Ascending aorta (tissue), 2 donors: Measurements from ENCODE around the gene TMEM204. TPM values are rescaled to one million over a fixed set of nuclear protein-coding genes. Genes with fewer than 3 reads are reported as not detected.

ENCODE experiments used
- DNase-seq, 2 donors: peaks; one replicate each; pipeline ENCODE4 v3.0.0-alpha.2; 2019; ENCODE audit warnings: low spot score in 2 of 2
- H3K27ac ChIP-seq, 2 donors: fragments of 200-600 bp; sonication (generic); one replicate each; pipeline ENCODE4 v1.5.1; 2016 to 2017; ENCODE audit warnings: mild to moderate bottlenecking in 1 of 2
- H3K27me3 ChIP-seq: fragments of 200-600 bp; sonication (generic); one replicate; pipeline ENCODE4 v1.5.1; 2017
- H3K36me3 ChIP-seq, 2 donors: fragments of 200-600 bp; sonication (generic); one replicate each; pipeline ENCODE4 v1.5.1; 2016
- H3K4me1 ChIP-seq, 2 donors: fragments of 200-600 bp; sonication (generic); one replicate each; pipeline ENCODE4 v1.5.1; 2016 to 2017; ENCODE audit warnings: mild to moderate bottlenecking in 1 of 2
- H3K4me3 ChIP-seq, 2 donors: fragments of 200-600 bp; sonication (generic); one replicate each; pipeline ENCODE4 v1.5.1; 2016 to 2017; ENCODE audit warnings: mild to moderate bottlenecking in 1 of 2
- H3K9me3 ChIP-seq, 2 donors: fragments of 200-600 bp; sonication (generic); one replicate each; pipeline ENCODE4 v1.5.1; 2016
- intact Hi-C: fragments of 100-400 bp; cut with DNase I; formaldehyde crosslinking; loops from one replicate; pipeline ENCODE4 v1.15.1; 2023
- total RNA-seq: library from RNA; depleted of rRNA; stranded (reverse); fragments of >200 nt; gene quantifications from one replicate; pipeline ENCODE4 v1.1.0, GENCODE V29; 2016
- TF ChIP-seq, protein P1 (sequence below), 3 experiments: fragments of 200-600 bp in 2 of 3; fragments of 450-650 bp in 1 of 3; sonication (generic) in 2 of 3; IDR thresholded peaks; one replicate each; pipeline ENCODE4 v1.5.1; 2016 to 2019; ENCODE audit warnings: antibody characterized with exemption in 3 of 3, mild to moderate bottlenecking in 1 of 3, moderate library complexity in 1 of 3

Gene TMEM204
- total RNA-seq, 1 donor from 2014 or later: 145 TPM

DNA sequence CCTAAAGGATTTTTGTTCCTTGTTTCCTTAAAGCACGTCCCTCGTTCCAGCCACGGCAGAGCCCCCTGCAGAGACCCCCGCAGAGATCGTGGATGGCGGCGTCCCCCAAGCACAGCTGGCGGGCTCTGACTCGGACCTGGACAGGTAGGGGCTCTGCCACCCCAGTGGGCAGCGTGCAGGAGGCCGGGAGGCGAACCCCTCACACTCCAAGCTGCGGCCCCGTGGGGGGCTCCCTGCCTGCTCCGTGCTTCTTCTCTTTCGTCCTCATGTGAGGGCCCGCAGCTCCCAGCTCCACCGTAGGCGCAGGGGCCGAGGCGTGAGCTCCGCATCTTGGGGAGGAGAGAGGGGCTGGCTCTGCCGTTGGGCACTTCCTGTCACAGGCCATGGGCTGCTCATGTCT, 31.8 kb upstream of the TMEM204 start:
- no peaks in the 10 kb centered on the region for H3K4me1 ChIP-seq
- intact Hi-C loops: no loop called here
- H3K4me3 ChIP-seq: no peak overlapping the region
- no peaks in the 10 kb centered on the region for H3K27me3 ChIP-seq
- no peak overlapping the region for H3K27ac ChIP-seq
- no peak for DNase-seq
- peaks cover 71 to 75% of the 10 kb centered on the region in 2 donors for H3K36me3 ChIP-seq
- TF ChIP-seq, protein P1, sequence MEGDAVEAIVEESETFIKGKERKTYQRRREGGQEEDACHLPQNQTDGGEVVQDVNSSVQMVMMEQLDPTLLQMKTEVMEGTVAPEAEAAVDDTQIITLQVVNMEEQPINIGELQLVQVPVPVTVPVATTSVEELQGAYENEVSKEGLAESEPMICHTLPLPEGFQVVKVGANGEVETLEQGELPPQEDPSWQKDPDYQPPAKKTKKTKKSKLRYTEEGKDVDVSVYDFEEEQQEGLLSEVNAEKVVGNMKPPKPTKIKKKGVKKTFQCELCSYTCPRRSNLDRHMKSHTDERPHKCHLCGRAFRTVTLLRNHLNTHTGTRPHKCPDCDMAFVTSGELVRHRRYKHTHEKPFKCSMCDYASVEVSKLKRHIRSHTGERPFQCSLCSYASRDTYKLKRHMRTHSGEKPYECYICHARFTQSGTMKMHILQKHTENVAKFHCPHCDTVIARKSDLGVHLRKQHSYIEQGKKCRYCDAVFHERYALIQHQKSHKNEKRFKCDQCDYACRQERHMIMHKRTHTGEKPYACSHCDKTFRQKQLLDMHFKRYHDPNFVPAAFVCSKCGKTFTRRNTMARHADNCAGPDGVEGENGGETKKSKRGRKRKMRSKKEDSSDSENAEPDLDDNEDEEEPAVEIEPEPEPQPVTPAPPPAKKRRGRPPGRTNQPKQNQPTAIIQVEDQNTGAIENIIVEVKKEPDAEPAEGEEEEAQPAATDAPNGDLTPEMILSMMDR (IDR thresholded peaks at IDR 0.05): no peak
- no peaks in the 10 kb centered on the region for H3K9me3 ChIP-seq

DNA sequence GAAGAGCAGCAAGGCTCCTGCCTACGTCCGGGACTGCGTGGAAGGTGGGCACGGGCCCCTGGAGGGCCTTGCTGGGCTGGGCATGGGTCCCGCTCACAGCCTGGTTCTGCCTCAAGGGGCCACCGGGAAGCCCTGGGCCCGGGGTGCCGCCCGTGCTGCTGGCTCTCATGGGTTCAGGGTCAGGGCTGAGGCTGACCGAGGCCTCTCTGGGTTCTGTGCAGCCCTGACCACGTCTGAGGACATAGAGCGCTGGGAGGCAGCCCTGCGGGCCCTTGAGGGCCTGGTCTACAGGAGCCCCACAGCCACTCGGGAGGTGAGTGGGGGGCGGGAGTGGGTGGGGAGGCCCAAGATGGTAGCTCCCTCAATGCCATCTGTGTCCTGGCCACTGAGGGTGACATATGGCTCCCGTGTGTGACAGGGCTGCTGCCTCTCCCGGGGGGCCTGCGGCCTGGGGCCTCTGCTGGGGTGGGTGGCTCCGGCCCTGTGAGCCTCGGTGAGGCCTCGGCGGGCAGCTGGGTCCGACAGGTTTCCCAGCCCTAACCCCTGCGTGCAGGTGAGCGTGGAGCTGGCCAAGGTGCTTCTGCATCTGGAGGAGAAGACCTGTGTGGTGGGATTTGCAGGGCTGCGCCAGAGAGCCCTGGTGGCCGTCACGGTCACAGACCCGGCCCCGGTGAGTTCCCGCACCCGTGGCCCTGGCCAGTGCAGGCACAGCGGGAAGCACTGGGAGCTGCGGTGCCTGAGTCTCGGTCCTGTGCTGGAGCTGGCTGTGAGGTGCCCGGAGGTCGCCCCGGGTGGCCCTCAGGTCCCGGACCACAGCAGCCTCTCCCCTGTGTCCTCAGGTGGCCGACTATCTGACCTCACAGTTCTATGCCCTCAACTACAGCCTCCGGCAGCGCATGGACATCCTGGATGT, 31.1 kb upstream of the TMEM204 start:
- TF ChIP-seq, protein P1 (IDR thresholded peaks at IDR 0.05): no peak
- no peak for DNase-seq
- Histone ChIP-seq H3K36me3 (peaks cover 68% of the 10 kb centered on the region in 2 donors), H3K4me3 (no peak overlapping the region), H3K27me3 (no peaks in the 10 kb centered on the region), H3K4me1 (no peaks in the 10 kb centered on the region), H3K27ac (no peak overlapping the region), H3K9me3 (no peaks in the 10 kb centered on the region)
- intact Hi-C loops: no loop called here

DNA sequence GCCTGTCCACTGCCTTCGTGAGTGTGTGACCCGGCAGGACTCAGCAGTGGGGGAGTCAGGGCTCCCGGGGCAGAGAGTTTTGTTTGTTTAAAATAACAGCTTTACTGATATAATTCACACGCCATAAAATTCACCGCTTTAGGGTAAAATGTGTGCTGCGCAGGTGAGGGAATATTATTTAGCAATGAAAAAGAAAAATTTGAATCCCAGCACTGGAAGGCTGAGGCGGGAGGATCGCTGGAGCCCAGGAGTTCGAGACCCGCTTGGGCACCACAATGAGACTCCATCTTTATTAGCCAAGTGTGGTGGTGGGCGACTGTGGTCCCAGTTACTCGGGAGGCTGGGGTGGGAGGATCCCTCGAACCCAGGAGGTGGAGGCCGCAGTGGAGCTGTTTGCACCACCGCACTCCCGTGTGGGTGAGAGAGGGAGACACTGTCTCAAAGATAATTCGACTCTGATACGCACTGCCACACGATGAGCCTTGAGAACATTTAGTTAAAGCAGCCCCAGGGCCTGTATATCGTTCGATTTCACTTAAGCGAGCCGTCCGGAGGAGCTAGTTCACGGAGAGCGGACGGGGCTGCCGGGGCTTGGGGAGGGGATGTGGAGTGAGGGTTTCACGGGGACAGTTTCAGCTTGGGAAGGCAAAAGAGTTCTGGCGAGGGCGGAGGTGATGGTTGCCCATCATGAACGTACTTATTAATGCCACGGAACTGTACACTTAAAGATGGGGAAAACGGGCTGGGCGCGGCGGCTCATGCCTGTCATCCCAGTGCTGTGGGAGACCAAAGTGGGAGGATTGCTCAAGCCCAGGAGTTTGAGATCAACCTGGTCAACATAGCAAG, 30.1 kb upstream of the TMEM204 start:
- peaks cover 62 to 64% of the 10 kb centered on the region in 2 donors for H3K36me3 ChIP-seq

DNA sequence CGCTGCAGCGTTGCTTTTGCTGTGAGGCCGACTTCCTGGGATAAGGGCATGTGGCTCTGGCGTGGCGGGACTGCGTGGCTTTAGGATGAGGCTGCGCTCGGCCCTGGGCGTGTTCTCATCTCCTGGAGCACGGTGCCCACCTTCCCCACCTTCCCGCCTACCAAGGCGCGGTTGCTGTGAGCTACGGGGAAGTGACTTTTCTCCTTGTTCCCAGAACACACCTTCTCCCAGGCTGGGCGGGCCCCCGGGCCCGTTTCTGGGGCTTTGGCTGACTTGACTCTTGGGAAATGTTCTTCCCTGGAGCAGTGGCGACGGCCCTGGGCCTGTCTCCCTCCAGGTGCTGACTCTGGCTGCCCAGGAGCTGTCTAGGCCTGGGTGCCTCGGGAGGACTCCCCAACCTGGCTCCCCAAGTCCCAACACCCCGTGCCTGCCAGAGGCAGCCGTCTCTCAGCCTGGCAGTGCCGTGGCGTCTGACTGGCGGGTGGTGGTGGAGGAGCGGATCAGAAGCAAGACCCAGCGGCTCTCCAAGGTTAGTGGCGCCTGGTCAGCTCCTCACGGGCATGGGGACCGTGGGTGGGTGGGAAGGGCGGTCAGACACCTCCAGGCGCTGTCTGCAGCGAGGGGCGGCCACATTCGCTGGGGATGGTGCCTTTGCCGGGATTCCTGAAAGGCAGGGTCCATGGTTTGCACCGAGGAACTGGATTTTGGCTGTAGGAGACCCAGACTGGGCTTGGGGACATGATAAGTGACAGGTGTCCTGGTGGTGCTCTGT, 28.2 kb upstream of the TMEM204 start:
- Histone ChIP-seq H3K27me3 (no peaks in the 10 kb centered on the region), H3K27ac (no peak overlapping the region), H3K4me1 (peaks cover 13 to 18% of the 10 kb centered on the region in 2 donors), H3K36me3 (peaks cover 44 to 53% of the 10 kb centered on the region in 2 donors), H3K4me3 (no peak overlapping the region), H3K9me3 (no peaks in the 10 kb centered on the region)
- DNase-seq: no peak
- TF ChIP-seq, protein P1 (IDR thresholded peaks at IDR 0.05): no peak
- intact Hi-C loops: no loop called here

More for the DNA sequence above, 30.1 kb upstream of the TMEM204 start:
- H3K4me1 ChIP-seq: peaks cover 0 to under 1% of the 10 kb centered on the region in 2 donors
- no peak for DNase-seq
- H3K4me3 ChIP-seq: no peak overlapping the region
- no peaks in the 10 kb centered on the region for H3K9me3 ChIP-seq
- no peak overlapping the region for H3K27ac ChIP-seq
- no peaks in the 10 kb centered on the region for H3K27me3 ChIP-seq
- TF ChIP-seq, protein P1 (IDR thresholded peaks at IDR 0.05): no peak
- intact Hi-C loops: no loop called here

DNA sequence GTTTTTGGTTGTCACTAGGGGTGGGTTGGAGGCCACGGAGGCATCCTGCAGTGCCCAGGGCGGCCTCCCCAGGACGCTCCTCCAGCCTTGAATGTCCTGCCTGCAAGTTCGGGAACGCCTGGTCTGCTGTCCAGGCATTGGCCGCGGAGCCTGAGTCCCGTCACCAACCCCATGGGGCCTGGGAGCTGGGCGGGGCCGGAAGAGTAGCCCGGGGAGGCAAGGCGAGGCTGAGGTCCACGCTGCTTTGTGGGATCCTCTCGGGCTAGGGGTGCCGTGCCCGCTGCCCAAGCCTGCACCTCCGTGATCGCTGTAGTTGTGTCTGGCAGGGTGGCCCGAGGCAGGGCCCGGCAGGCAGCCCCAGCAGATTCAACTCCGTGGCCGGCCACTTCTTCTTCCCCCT, 27.6 kb upstream of the TMEM204 start:
- Histone ChIP-seq H3K4me1 (peaks cover 13 to 19% of the 10 kb centered on the region in 2 donors), H3K9me3 (no peaks in the 10 kb centered on the region), H3K27ac (no peak overlapping the region), H3K36me3 (peaks cover 38 to 47% of the 10 kb centered on the region in 2 donors), H3K4me3 (no peak overlapping the region), H3K27me3 (no peaks in the 10 kb centered on the region)
- no peak for DNase-seq
- intact Hi-C loops: no loop called here
- TF ChIP-seq, protein P1 (IDR thresholded peaks at IDR 0.05): no peak
